GM12864 (cell line): Measurements from ENCODE around the gene S100A16.
A peak's percentile ranks its signal among the peaks of the same experiment; 100 is the strongest.
"Not testable (repeated sequence)": the region's sequence is repeated elsewhere in the genome, so short reads cannot be mapped to it uniquely, and the experiment has no call there.

ENCODE experiments used
- DNase-seq: peaks from one replicate; pipeline ENCODE4 v3.0.0-alpha.2; 2011; ENCODE audit warnings: low read depth
- H3K4me3 ChIP-seq: 2 replicates; pipeline ENCODE4 v1.5.1; 2011; ENCODE audit warnings: mild to moderate bottlenecking, low read depth, low read length, control low read depth
- CTCF ChIP-seq: IDR thresholded peaks from 2 replicates; pipeline ENCODE4 v1.5.1; 2011; ENCODE audit warnings: low read depth, mild to moderate bottlenecking, moderate library complexity, low read length, control low read depth, inconsistent platforms; ENCODE audit errors: missing control alignments

Gene S100A16

DNA sequence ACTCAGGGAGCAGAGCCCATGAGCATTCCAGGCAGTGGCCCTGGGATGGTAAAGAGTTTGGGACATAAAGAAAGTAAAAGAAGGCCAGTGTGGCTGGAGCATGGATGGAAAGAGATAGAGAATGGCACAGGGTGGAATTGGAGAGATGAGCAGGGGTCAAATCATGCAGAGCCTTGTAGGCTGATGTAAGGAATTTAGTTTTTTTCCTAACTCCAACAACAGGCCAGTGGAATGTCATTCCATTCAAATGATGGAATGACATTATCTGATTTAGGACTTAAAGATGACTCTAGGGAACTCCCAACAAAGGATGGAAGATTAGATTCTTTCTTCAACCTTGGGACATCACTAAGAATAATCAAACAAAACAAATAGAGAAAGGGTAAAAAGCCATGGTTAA, 34.4 kb downstream of the S100A16 start:
- no peak for DNase-seq
- TF ChIP-seq CTCF = no peak
- H3K4me3 ChIP-seq = no peak overlapping the region

DNA sequence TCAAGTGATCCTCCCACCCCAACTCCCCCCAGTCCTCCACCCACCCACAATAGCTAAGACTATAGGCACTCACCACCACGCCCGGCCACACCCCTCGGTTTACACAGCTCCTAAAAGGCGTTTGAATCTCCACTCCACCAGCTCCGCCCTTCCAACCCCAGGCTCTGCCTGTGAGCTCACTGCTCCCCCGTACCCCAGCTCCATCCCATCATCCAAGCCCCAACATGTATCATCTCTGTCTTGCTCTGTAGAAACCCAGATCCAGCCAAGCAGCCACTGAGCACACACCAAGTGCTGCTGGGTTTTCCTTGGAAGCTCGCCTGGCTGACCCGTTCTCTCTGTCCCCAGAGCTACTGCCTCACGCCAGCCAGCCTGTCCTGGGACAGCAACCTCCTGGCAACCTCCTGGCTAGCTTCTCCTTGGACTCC, 35.3 kb downstream of the S100A16 start:
- DNase-seq = no peak
- TF ChIP-seq CTCF = no peak
- H3K4me3 ChIP-seq = no peak overlapping the region

GRCh38 chr1:153577138-153577537, 35.8 kb downstream of the S100A16 start:
- no peak for TF ChIP-seq CTCF
- H3K4me3 ChIP-seq = no peak overlapping the region

DNA sequence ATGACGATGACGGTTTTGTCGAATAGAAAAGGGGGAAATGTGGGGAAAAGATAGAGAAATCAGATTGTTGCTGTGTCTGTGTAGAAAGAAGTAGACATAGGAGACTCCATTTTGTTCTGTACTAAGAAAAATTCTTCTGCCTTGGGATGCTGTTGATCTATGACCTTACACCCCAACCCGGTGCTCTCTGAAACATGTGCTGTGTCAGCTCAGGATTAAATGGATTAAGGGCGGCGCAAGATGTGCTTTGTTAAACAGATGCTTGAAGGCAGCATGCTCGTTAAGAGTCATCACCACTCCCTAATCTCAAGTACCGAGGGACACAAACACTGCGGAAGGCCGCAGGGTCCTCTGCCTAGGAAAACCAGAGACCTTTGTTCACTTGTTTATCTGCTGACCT, 37.4 kb downstream of the S100A16 start:
- not testable (repeated sequence) for DNase-seq, H3K4me3 ChIP-seq

More at GRCh38 chr1:153577138-153577537, 35.8 kb downstream of the S100A16 start:
- no peak for DNase-seq

GRCh38 chr1:153575081-153575491, 37.9 kb downstream of the S100A16 start:
- H3K4me3 ChIP-seq, DNase-seq: not testable (repeated sequence)

DNA sequence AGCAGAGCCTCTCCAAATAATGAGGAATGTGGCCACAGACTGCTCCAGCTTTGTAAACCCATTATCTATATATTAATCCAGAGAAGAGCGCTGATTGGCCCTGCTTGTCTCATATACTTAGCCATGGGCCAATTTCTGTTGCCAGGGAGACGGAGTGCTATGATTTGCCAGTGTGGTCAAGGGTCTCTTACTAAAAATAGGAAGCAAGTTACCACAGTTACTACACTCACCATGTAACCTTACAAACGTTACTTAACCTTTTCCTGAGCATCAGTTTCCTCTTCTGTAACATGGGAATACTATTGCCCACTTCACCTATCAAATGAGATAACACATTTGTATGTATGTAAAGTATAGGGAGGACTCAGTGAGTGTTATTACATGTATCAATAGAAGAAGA, 39.6 kb downstream of the S100A16 start:
- H3K4me3 ChIP-seq = no peak overlapping the region
- no peak for DNase-seq
- no peak for TF ChIP-seq CTCF

- no peak for DNase-seq
- peak; percentile 82 for TF ChIP-seq CTCF
- no peak overlapping the region for H3K4me3 ChIP-seq
These were observed 40.3 kb downstream of the S100A16 start for GRCh38 chr1:153572569-153573015.

- TF ChIP-seq CTCF = no peak
- no peak for DNase-seq
- H3K4me3 ChIP-seq = no peak overlapping the region
These were observed 41.2 kb downstream of the S100A16 start for GRCh38 chr1:153571706-153572105.
